ENCODE measurements around the gene OR4M1. TPM values are rescaled to one million over a fixed set of nuclear protein-coding genes. Genes with fewer than 3 reads are reported as not detected.
"Not testable (repeated sequence)": the region's sequence is repeated elsewhere in the genome, so short reads cannot be mapped to it uniquely, and the experiment has no call there.

Gene OR4M1
- total and polyA plus RNA-seq, 2 donors (not counting 1 experiment from before 2014, with no cell fraction given) = not detected

- H3K27ac ChIP-seq (ENCODE audit: low read length in 2 of 2); H2AFZ ChIP-seq (ENCODE audit: insufficient read depth, low read depth, low read length, poor library complexity, severe bottlenecking); H3K9me3 Mint-ChIP-seq (ENCODE audit: insufficient read depth); DNase-seq; H3K27me3 Mint-ChIP-seq; H3K36me3 ChIP-seq (replicated peaks in 1 of 2; ENCODE audit: control extremely low read depth in 1 of 2, control insufficient read depth in 1 of 2, extremely low read depth in 1 of 2, insufficient read depth in 2 of 2, low read length in 1 of 2); CTCF ChIA-PET; H3K27me3 ChIP-seq (replicated peaks in 1 of 4; ENCODE audit: control extremely low read depth in 1 of 4, control insufficient read depth in 3 of 4, insufficient read depth in 4 of 4, low read length in 3 of 4); H3K4me1 Mint-ChIP-seq; H3K4me1 ChIP-seq (ENCODE audit: control insufficient read depth in 2 of 2, insufficient read depth in 2 of 2, low read length in 2 of 2); H3K79me2 ChIP-seq (ENCODE audit: control insufficient read depth, insufficient read depth, low read length); H3K4me3 Mint-ChIP-seq; H3K4me3 ChIP-seq (ENCODE audit: control extremely low read depth in 1 of 5, extremely low read depth in 1 of 5, insufficient read depth in 1 of 5, low read depth in 2 of 5, low read length in 4 of 5); POLR2A ChIA-PET; H3K27ac Mint-ChIP-seq; intact Hi-C loops (cut with micrococcal nuclease); H4K20me1 ChIP-seq (ENCODE audit: control insufficient read depth, insufficient read depth, low read length, poor library complexity, severe bottlenecking); H3K4me2 ChIP-seq (replicated peaks; ENCODE audit: low read depth, low read length, poor library complexity, severe bottlenecking); H3K9ac ChIP-seq (ENCODE audit: low read length); ATAC-seq (ENCODE audit: low read depth): not testable (repeated sequence)
- no CpG with 5 or more reads among the region's 1 CpG for WGBS (ENCODE audit: insufficient coverage)
- H3K9me3 ChIP-seq (ENCODE audit: control extremely low read depth in 1 of 3, control insufficient read depth in 2 of 3, insufficient read depth in 1 of 3, low read length in 2 of 3) = peaks cover 0 to 16% (median 2%) of the 10 kb centered on the region in 3 donors
These were observed 30.2 kb downstream of the OR4M1 start, which contains the start of gene OR4N2 for GRCh38 chr14:19803470-19803869. OR4N2 (plus strand) TSS chr14:19803770; CDS start chr14:19827449, 23,679 bp downstream.

- WGBS (ENCODE audit: insufficient coverage) = 76% methylated on average over 2 of the region's 4 CpGs
- H3K9ac ChIP-seq (ENCODE audit: low read length); H3K27me3 ChIP-seq (replicated peaks in 1 of 4; ENCODE audit: control extremely low read depth in 1 of 4, control insufficient read depth in 3 of 4, insufficient read depth in 4 of 4, low read length in 3 of 4); intact Hi-C loops (cut with micrococcal nuclease); H3K27ac Mint-ChIP-seq; H3K4me3 ChIP-seq (ENCODE audit: control extremely low read depth in 1 of 5, extremely low read depth in 1 of 5, insufficient read depth in 1 of 5, low read depth in 2 of 5, low read length in 4 of 5); H2AFZ ChIP-seq (ENCODE audit: insufficient read depth, low read depth, low read length, poor library complexity, severe bottlenecking); H3K4me2 ChIP-seq (replicated peaks; ENCODE audit: low read depth, low read length, poor library complexity, severe bottlenecking); H3K36me3 ChIP-seq (replicated peaks in 1 of 2; ENCODE audit: control extremely low read depth in 1 of 2, control insufficient read depth in 1 of 2, extremely low read depth in 1 of 2, insufficient read depth in 2 of 2, low read length in 1 of 2); H3K27me3 Mint-ChIP-seq; H3K79me2 ChIP-seq (ENCODE audit: control insufficient read depth, insufficient read depth, low read length); H3K4me1 ChIP-seq (ENCODE audit: control insufficient read depth in 2 of 2, insufficient read depth in 2 of 2, low read length in 2 of 2); H4K20me1 ChIP-seq (ENCODE audit: control insufficient read depth, insufficient read depth, low read length, poor library complexity, severe bottlenecking); H3K9me3 ChIP-seq (ENCODE audit: control extremely low read depth in 1 of 3, control insufficient read depth in 2 of 3, insufficient read depth in 1 of 3, low read length in 2 of 3); H3K27ac ChIP-seq (ENCODE audit: low read length in 2 of 2); DNase-seq; H3K4me3 Mint-ChIP-seq; ATAC-seq (ENCODE audit: low read depth); POLR2A ChIA-PET; H3K4me1 Mint-ChIP-seq: not testable (repeated sequence)
- peaks cover 11% of the 10 kb centered on the region for H3K9me3 Mint-ChIP-seq (ENCODE audit: insufficient read depth)
- CTCF ChIA-PET = interaction anchor here (0.7 kb wide), 1 partner anchor 26 kb away, joined by 4 read pairs; no protein-coding TSS in a partner anchor
These were observed 40.0 kb downstream of the OR4M1 start for GRCh38 chr14:19813171-19813920.

GRCh38 chr14:19819879-19820278 is 46.6 kb downstream of the OR4M1 start:
- H3K27ac ChIP-seq (ENCODE audit: low read length in 2 of 2); H3K9ac ChIP-seq (ENCODE audit: low read length); ATAC-seq (ENCODE audit: low read depth); DNase-seq; CTCF ChIA-PET; H3K27ac Mint-ChIP-seq; POLR2A ChIA-PET; H3K79me2 ChIP-seq (ENCODE audit: control insufficient read depth, insufficient read depth, low read length); H3K4me3 Mint-ChIP-seq; H3K36me3 ChIP-seq (replicated peaks in 1 of 2; ENCODE audit: control extremely low read depth in 1 of 2, control insufficient read depth in 1 of 2, extremely low read depth in 1 of 2, insufficient read depth in 2 of 2, low read length in 1 of 2); H3K4me1 ChIP-seq (ENCODE audit: control insufficient read depth in 2 of 2, insufficient read depth in 2 of 2, low read length in 2 of 2); H3K27me3 ChIP-seq (replicated peaks in 1 of 4; ENCODE audit: control extremely low read depth in 1 of 4, control insufficient read depth in 3 of 4, insufficient read depth in 4 of 4, low read length in 3 of 4); H3K27me3 Mint-ChIP-seq; H3K4me1 Mint-ChIP-seq; H3K4me3 ChIP-seq (ENCODE audit: control extremely low read depth in 1 of 5, extremely low read depth in 1 of 5, insufficient read depth in 1 of 5, low read depth in 2 of 5, low read length in 4 of 5); H4K20me1 ChIP-seq (ENCODE audit: control insufficient read depth, insufficient read depth, low read length, poor library complexity, severe bottlenecking); H2AFZ ChIP-seq (ENCODE audit: insufficient read depth, low read depth, low read length, poor library complexity, severe bottlenecking); intact Hi-C loops (cut with micrococcal nuclease); H3K9me3 Mint-ChIP-seq (ENCODE audit: insufficient read depth); H3K4me2 ChIP-seq (replicated peaks; ENCODE audit: low read depth, low read length, poor library complexity, severe bottlenecking): not testable (repeated sequence)
- peaks cover 0 to 13% (median 0%) of the 10 kb centered on the region in 3 donors for H3K9me3 ChIP-seq (ENCODE audit: control extremely low read depth in 1 of 3, control insufficient read depth in 2 of 3, insufficient read depth in 1 of 3, low read length in 2 of 3)
- WGBS (ENCODE audit: insufficient coverage) = 100% methylated on average over 1 of the region's 1 CpG

- H3K27ac ChIP-seq (ENCODE audit: low read length in 2 of 2); H3K79me2 ChIP-seq (ENCODE audit: control insufficient read depth, insufficient read depth, low read length); H3K4me1 ChIP-seq (ENCODE audit: control insufficient read depth in 2 of 2, insufficient read depth in 2 of 2, low read length in 2 of 2); H4K20me1 ChIP-seq (ENCODE audit: control insufficient read depth, insufficient read depth, low read length, poor library complexity, severe bottlenecking); H3K27ac Mint-ChIP-seq; ATAC-seq (ENCODE audit: low read depth); intact Hi-C loops (cut with micrococcal nuclease); H3K4me2 ChIP-seq (replicated peaks; ENCODE audit: low read depth, low read length, poor library complexity, severe bottlenecking); H3K9me3 Mint-ChIP-seq (ENCODE audit: insufficient read depth); DNase-seq; H3K4me3 ChIP-seq (ENCODE audit: control extremely low read depth in 1 of 5, extremely low read depth in 1 of 5, insufficient read depth in 1 of 5, low read depth in 2 of 5, low read length in 4 of 5); H3K27me3 ChIP-seq (replicated peaks in 1 of 4; ENCODE audit: control extremely low read depth in 1 of 4, control insufficient read depth in 3 of 4, insufficient read depth in 4 of 4, low read length in 3 of 4); CTCF ChIA-PET; H2AFZ ChIP-seq (ENCODE audit: insufficient read depth, low read depth, low read length, poor library complexity, severe bottlenecking); H3K27me3 Mint-ChIP-seq; H3K4me1 Mint-ChIP-seq; H3K36me3 ChIP-seq (replicated peaks in 1 of 2; ENCODE audit: control extremely low read depth in 1 of 2, control insufficient read depth in 1 of 2, extremely low read depth in 1 of 2, insufficient read depth in 2 of 2, low read length in 1 of 2); POLR2A ChIA-PET; H3K9ac ChIP-seq (ENCODE audit: low read length); H3K4me3 Mint-ChIP-seq: not testable (repeated sequence)
- H3K9me3 ChIP-seq (ENCODE audit: control extremely low read depth in 1 of 3, control insufficient read depth in 2 of 3, insufficient read depth in 1 of 3, low read length in 2 of 3) = peaks cover 0 to 13% (median 0%) of the 10 kb centered on the region in 3 donors
- WGBS (ENCODE audit: insufficient coverage) = 77% methylated on average over 5 of the region's 6 CpGs
These were observed 47.7 kb downstream of the OR4M1 start for GRCh38 chr14:19821016-19821415.
